K562 (cell line): ENCODE data around the gene UCP3. TPM values are rescaled to one million over a fixed set of nuclear protein-coding genes. Genes with fewer than 3 reads are reported as not detected.

Experiments
- CHCHD3 ChIP-seq: fragments of 250-450 bp; sonication (Bioruptor Pico); IDR thresholded peaks from 2 replicates; pipeline ENCODE4 v2.1.2; 2022; ENCODE audit warnings: mild to moderate bottlenecking
- E2F3 ChIP-seq: fragments of 250-450 bp; sonication (Bioruptor Pico); IDR thresholded peaks from 2 replicates; pipeline ENCODE4 v1.4.0; 2020; ENCODE audit warnings: mild to moderate bottlenecking
- FOXK1 ChIP-seq: sonication (generic); formaldehyde crosslinking; IDR thresholded peaks from 2 replicates; pipeline ENCODE4 v1.8.0; 2022; ENCODE audit warnings: missing genetic modification reagents, mild to moderate bottlenecking, borderline replicate concordance
- HCFC1 ChIP-seq: IDR thresholded peaks from 2 replicates; pipeline ENCODE4 v1.6.1; 2012; ENCODE audit warnings: low read depth, low read length, improper control_type of control experiment
- HDAC6 ChIP-seq: IDR thresholded peaks from 2 replicates; pipeline ENCODE4 v1.6.1; 2012; ENCODE audit warnings: low read depth, mild to moderate bottlenecking, control low read depth, inconsistent platforms, low read length, moderate library complexity
- HDGF ChIP-seq: fragments of 450-650 bp; IDR thresholded peaks from 2 replicates; pipeline ENCODE4 v1.6.1; 2016
- HMGXB4 ChIP-seq: sonication (generic); formaldehyde crosslinking; IDR thresholded peaks from 2 replicates; pipeline ENCODE4 v1.8.1; 2023; ENCODE audit warnings: mild to moderate bottlenecking, missing genetic modification reagents
- JUNB ChIP-seq: fragments of 450-650 bp; formaldehyde crosslinking; conservative IDR thresholded peaks from 2 replicates; pipeline ENCODE4 v1.4.0; 2020; ENCODE audit warnings: mild to moderate bottlenecking
- KLF10 ChIP-seq: fragments of 250-450 bp; sonication (Bioruptor Pico); IDR thresholded peaks from 2 replicates; pipeline ENCODE4 v1.6.1; 2021; ENCODE audit warnings: matching md5 sums
- MBD2 ChIP-seq: sonication (generic); IDR thresholded peaks from 2 replicates; pipeline ENCODE4 v1.6.1; 2016; ENCODE audit warnings: low read depth, borderline replicate concordance
- MECOM ChIP-seq: fragments of 250-450 bp; sonication (Bioruptor Pico); IDR thresholded peaks from 2 replicates; pipeline ENCODE4 v1.8.0; 2022; ENCODE audit warnings: inconsistent platforms
- MEIS2 ChIP-seq: fragments of 450-650 bp; IDR thresholded peaks from 2 replicates; pipeline ENCODE4 v1.6.1; 2014; ENCODE audit warnings: mild to moderate bottlenecking; ENCODE audit not compliant: partially characterized antibody
- MYBL2 ChIP-seq, 2 experiments: fragments of 450-650 bp in 1 of 2; sonication (generic) in 1 of 2; formaldehyde crosslinking in 1 of 2; IDR thresholded peaks; 2 replicates each; pipeline versions ENCODE4 v1.6.1 to v1.8.1; 2017 to 2022; ENCODE audit warnings: borderline replicate concordance in 1 of 2, inconsistent platforms in 1 of 2, low read depth in 1 of 2, mild to moderate bottlenecking in 1 of 2, missing genetic modification reagents in 1 of 2, moderate library complexity in 1 of 2
- NFYB ChIP-seq: IDR thresholded peaks from 2 replicates; pipeline ENCODE4 v1.6.1; 2011; ENCODE audit warnings: mild to moderate bottlenecking, moderate library complexity; ENCODE audit not compliant: insufficient read length; ENCODE audit errors: extremely low read depth
- PCBP1 ChIP-seq: fragments of 200-400 bp; formaldehyde crosslinking; IDR thresholded peaks from 2 replicates; pipeline ENCODE4 v1.6.1; 2018; ENCODE audit warnings: mild to moderate bottlenecking, low read depth, low read length; ENCODE audit not compliant: poor library complexity, severe bottlenecking
- POLR2AphosphoS2 ChIP-seq: IDR thresholded peaks from 2 replicates; pipeline ENCODE4 v1.6.1; 2012; ENCODE audit warnings: low read length, improper control_type of control experiment
- RBFOX2 ChIP-seq: fragments of 200-400 bp; formaldehyde crosslinking; IDR thresholded peaks from 2 replicates; pipeline ENCODE4 v1.6.1; 2017; ENCODE audit warnings: low read depth, mild to moderate bottlenecking, low read length, moderate library complexity
- SMARCA4 ChIP-seq: fragments of 450-650 bp; IDR thresholded peaks from 2 replicates; pipeline ENCODE4 v1.6.1; 2016
- SMARCA5 ChIP-seq: fragments of 450-650 bp; IDR thresholded peaks from 2 replicates; pipeline ENCODE4 v1.6.1; 2016
- SMARCC2 ChIP-seq: fragments of 450-650 bp; IDR thresholded peaks from 2 replicates; pipeline ENCODE4 v1.6.1; 2017; ENCODE audit warnings: antibody characterized with exemption, moderate library complexity, mild to moderate bottlenecking, low read depth
- TAF1 ChIP-seq: IDR thresholded peaks from 2 replicates; pipeline ENCODE4 v1.6.1; 2011; ENCODE audit warnings: mild to moderate bottlenecking, low read length, moderate library complexity; ENCODE audit not compliant: insufficient read depth, control insufficient read depth, severe bottlenecking; ENCODE audit errors: extremely low read depth
- TAF15 ChIP-seq: fragments of 200-400 bp; formaldehyde crosslinking; IDR thresholded peaks from 2 replicates; pipeline ENCODE4 v1.6.1; 2017; ENCODE audit warnings: mild to moderate bottlenecking, low read depth, low read length, moderate library complexity
- TEAD4 ChIP-seq, 2 experiments: sonication (generic) in 1 of 2; formaldehyde crosslinking in 1 of 2; IDR thresholded peaks; 2 replicates each; pipeline versions ENCODE4 v1.6.1 to v1.8.0; 2012 to 2022; ENCODE audit warnings: borderline replicate concordance in 1 of 2, inconsistent platforms in 1 of 2, low read length in 1 of 2, mild to moderate bottlenecking in 1 of 2, missing genetic modification reagents in 1 of 2
- XRCC5 ChIP-seq: fragments of 200-400 bp; formaldehyde crosslinking; IDR thresholded peaks from 2 replicates; pipeline ENCODE4 v1.6.1; 2017; ENCODE audit warnings: low read depth, mild to moderate bottlenecking, low read length
- ZBED1 ChIP-seq: IDR thresholded peaks from 2 replicates; pipeline ENCODE4 v1.6.1; 2014
- ZBTB17 ChIP-seq: fragments of 450-650 bp; formaldehyde crosslinking; IDR thresholded peaks from 2 replicates; pipeline ENCODE4 v1.4.0; 2020; ENCODE audit warnings: mild to moderate bottlenecking
- ZC3H8 ChIP-seq: fragments of 450-650 bp; IDR thresholded peaks from 2 replicates; pipeline ENCODE4 v1.6.1; 2017
- ZNF121 ChIP-seq: sonication (generic); formaldehyde crosslinking; conservative IDR thresholded peaks from 2 replicates; pipeline ENCODE4 v1.8.0; 2022; ENCODE audit warnings: missing genetic modification reagents
- ZNF133 ChIP-seq: fragments of 250-450 bp; sonication (Bioruptor Pico); IDR thresholded peaks from 2 replicates; pipeline ENCODE4 v1.4.0; 2020; ENCODE audit warnings: mild to moderate bottlenecking
- ZNF23 ChIP-seq: fragments of 250-450 bp; sonication (Bioruptor Pico); IDR thresholded peaks from 2 replicates; pipeline ENCODE4 v1.4.0; 2020; ENCODE audit warnings: mild to moderate bottlenecking
- ZNF551 ChIP-seq: fragments of 250-450 bp; sonication (Bioruptor Pico); IDR thresholded peaks from 2 replicates; pipeline ENCODE4 v1.5.0; 2021; ENCODE audit warnings: mild to moderate bottlenecking, moderate library complexity
- ZNF583 ChIP-seq: fragments of 250-450 bp; sonication (Bioruptor Pico); IDR thresholded peaks from 2 replicates; pipeline ENCODE4 v1.4.0; 2020
- polyA plus RNA-seq, 8 experiments: library from polyadenylated mRNA; depleted of rRNA in 4 of 8; stranded (reverse) in 5 of 8; unstranded in 3 of 8; fragments of >200 nt; fragmentation: Nextera tagmentation in 2 of 8; fragmentation: Illumina TruSeq in 1 of 8; extraction: Ambion mirVana in 2 of 8; extraction: Trizol in 1 of 8; gene quantifications; 2 replicates each; pipeline versions ENCODE4 v1.2.1 to v1.2.3, GENCODE V29; 2011 to 2014; ENCODE audit warnings: inconsistent platforms in 1 of 8, missing spikeins in 1 of 8
- total RNA-seq, 7 experiments: library from RNA; depleted of rRNA in 6 of 7; stranded (reverse); fragments of >200 nt in 6 of 7; fragmentation: Illumina TruSeq in 2 of 7; extraction: Trizol in 2 of 7; gene quantifications; 2 replicates each; pipeline versions ENCODE4 v1.2.1 to v1.2.3, GENCODE V29; 2011 to 2021; ENCODE audit warnings: low replicate concordance in 1 of 7

UCP3 gene
- total and polyA plus RNA-seq, 9 of the 15 experiments (the other 6 are each of a cell fraction or from before 2014, with no cell fraction given) = 0.05 to 0.65 (median 0.25) TPM; not detected in 2

GRCh38 chr11:74011360-74012073 is 2.6 kb upstream of the UCP3 start (continued):
- TF ChIP-seq MEIS2 (peak; percentile 83), RBFOX2 (peak; percentile 60), SMARCA4 (peak; percentile 98), ZNF121 (no peak), CHCHD3 (CRISPR knock-in tag) (no peak), JUNB (CRISPR knock-in tag) (0 out of 2 replicates have a peak, but pooled peaks have one; percentile 21), MBD2 (peak; percentile 81), MYBL2 (IDR thresholded peaks at IDR 0.05; ENCODE audit: low read depth) (no peak; the same call in 1 of the 2 replicates), MYBL2 (CRISPR knock-in tag; IDR thresholded peaks at IDR 0.05; ENCODE audit: borderline replicate concordance) (no peak), ZNF23 (no peak), ZNF583 (CRISPR knock-in tag) (peak; percentile 94), E2F3 (CRISPR knock-in tag) (no peak; the same call in 1 of the 2 replicates), ZNF133 (CRISPR knock-in tag) (peak; percentile 47; the same call in 1 of the 2 replicates), ZBTB17 (CRISPR knock-in tag) (peak; percentile 81), KLF10 (CRISPR knock-in tag) (no peak), PCBP1 (no peak), ZBED1 (peak; percentile 92), TAF15 (no peak), XRCC5 (no peak), TEAD4 (IDR thresholded peaks at IDR 0.05; ENCODE audit: low read length) (peak; percentile 99), TEAD4 (CRISPR knock-in tag; IDR thresholded peaks at IDR 0.05; ENCODE audit: borderline replicate concordance) (no peak), HCFC1 (no peak), SMARCA5 (peak; percentile 96), POLR2AphosphoS2 (no peak), HDGF (no peak), ZNF551 (no peak), NFYB (no peak), MECOM (CRISPR knock-in tag) (peak; percentile 91), HMGXB4 (no peak), HDAC6 (no peak), SMARCC2 (peak; percentile 93), FOXK1 (CRISPR knock-in tag) (no peak), ZC3H8 (no peak), TAF1 (peak; percentile 37)
